Muscle of arm (tissue), 12 donors: ENCODE results near the gene PLA2G4E. TPM values are rescaled to one million over a fixed set of nuclear protein-coding genes. Genes with fewer than 3 reads are reported as not detected.

ENCODE experiments used
- DNase-seq: peaks from one replicate; pipeline ENCODE4 v3.0.0-alpha.2; 2013
- polyA plus RNA-seq, 12 donors: library from polyadenylated mRNA; unstranded; fragments of 120-200 nt; gene quantifications; one replicate each; pipeline ENCODE4 v1.2.1, GENCODE V29; 2013; ENCODE audit not compliant: insufficient read length in 12 of 12

PLA2G4E gene
- polyA plus RNA-seq, 12 donors = 0.68 to 3.5 (median 1.6) TPM; not detected in 2

DNA sequence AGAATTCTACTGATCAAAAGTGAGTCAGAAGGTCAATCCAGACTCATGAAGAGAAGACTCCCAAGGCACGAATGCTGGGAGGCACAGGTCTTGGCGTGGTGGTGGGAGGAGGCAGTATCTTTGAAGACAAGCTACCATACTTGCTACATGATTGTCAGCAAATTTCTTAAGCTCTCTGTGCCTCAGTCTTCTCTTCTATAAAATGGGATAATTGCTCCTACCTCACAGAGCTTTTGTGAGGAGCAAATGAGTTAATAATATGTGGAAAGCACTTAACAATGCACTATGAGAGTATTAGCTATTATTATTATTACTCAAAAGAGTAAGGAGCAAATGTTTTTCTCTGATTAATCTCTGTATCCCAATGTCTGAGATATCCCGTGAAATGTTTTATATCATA, 84.7 kb downstream of the PLA2G4E start:
- no peak for DNase-seq

DNA sequence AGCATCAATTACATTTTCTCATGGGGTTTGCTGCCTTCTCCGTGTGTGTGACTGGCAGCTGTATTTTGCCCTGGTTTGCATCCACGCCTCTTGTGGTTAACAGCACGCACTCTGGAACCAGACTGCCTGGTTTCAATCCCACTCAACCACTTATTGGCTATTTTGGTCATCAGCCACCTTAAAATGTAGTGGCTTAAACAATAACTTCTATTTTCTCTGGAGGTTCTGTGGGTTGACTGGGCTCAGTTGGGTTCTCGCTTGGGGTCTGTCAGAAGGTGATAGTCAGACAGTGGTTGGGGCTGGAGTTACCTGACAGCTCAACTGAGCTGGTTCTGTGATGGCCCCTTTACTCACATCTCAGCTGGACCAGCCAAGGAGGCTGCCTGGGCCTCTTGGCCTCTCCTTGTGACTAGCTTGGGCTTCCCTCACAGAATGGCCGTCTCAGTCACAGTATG, 85.2 kb downstream of the PLA2G4E start:
- no peak for DNase-seq

DNA sequence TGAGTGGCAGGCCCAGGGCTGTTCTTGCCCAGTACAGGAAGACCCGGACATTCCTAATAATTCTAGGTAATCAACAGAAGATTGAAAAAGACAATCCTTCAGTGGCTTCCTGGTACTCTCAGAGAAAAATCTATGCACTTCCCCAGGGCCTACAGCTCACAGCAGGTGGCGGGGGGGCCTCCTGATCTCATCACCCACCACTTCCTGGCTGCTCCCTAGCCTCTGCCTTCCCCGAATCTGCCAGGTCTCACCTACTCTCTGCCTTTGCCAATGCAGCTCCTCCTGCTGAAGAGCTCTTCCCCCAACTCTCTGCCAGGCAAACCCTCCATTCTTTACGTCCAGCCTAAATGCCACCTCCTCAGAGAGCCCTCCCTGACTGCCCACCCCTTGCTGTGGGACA, 86.0 kb downstream of the PLA2G4E start:
- DNase-seq = no peak

DNA sequence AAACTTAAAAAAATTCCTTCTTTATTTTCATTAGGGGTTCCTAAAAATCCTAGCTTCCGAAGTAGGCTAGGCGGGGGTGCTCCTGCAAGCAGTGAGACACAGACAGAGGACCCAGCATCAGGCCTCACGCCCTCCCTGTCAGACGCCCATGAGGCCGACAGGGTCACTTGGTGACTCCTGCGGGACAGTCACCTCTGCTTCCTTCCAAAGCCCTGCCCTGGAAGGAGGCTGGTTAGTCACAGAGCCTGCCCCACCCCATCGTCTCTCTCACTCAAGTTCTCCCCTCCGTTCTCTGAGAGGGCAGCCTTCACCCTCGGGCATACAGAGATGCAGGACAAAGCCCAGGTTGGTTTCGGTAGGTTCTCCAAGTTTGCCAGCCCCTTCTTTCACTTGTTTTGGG, 87.1 kb downstream of the PLA2G4E start:
- no peak for DNase-seq

GRCh38 chr15:41933326-41933725, 87.5 kb downstream of the PLA2G4E start:
- DNase-seq = no peak

GRCh38 chr15:41932511-41933289, 88.1 kb downstream of the PLA2G4E start:
- DNase-seq = no peak

GRCh38 chr15:41932101-41932500, 88.7 kb downstream of the PLA2G4E start:
- DNase-seq = no peak

Other genes with a start within 250 kb of the PLA2G4E start
- gene MAPKBP1, start 246.6 kb downstream of the PLA2G4E start, polyA plus RNA-seq = 10 to 100 TPM in 5 of 12 donors, 1 to 10 TPM in 6, not detected in 1; 5.8 to 28.6 (median 10.0) TPM
- gene JMJD7, start 192.9 kb downstream of the PLA2G4E start, polyA plus RNA-seq = 10 to 100 TPM in 3 of 12 donors, 1 to 10 TPM in 7, not detected in 2; 4.5 to 21.4 (median 8.6) TPM
- 10 to 100 TPM in 4 of 12 donors, 1 to 10 TPM in 7, not detected in 1; 2.8 to 78.6 (median 7.5) TPM for gene PLA2G4B, start 182.2 kb downstream of the PLA2G4E start, polyA plus RNA-seq
- 1 to 10 TPM in 11 of 12 donors, not detected in 1; 1.9 to 6.0 (median 4.2) TPM for gene SPTBN5, start 127.0 kb downstream of the PLA2G4E start, polyA plus RNA-seq
- 10 to 100 TPM in 11 of 12 donors, not detected in 1; 18.2 to 43.9 (median 30.3) TPM for gene EHD4, start 48.5 kb downstream of the PLA2G4E start, polyA plus RNA-seq
- gene PLA2G4D, start 73.5 kb upstream of the PLA2G4E start, polyA plus RNA-seq = under 1 TPM in 10 of 12 donors, not detected in 2; 0.05 to 0.56 (median 0.12) TPM
- 10 to 100 TPM in 1 of 12 donors, 1 to 10 TPM in 2, under 1 TPM in 6, not detected in 3; 0.05 to 15.3 (median 0.26) TPM for gene PLA2G4F, start 135.6 kb upstream of the PLA2G4E start, polyA plus RNA-seq
- gene VPS39, start 187.3 kb upstream of the PLA2G4E start, polyA plus RNA-seq = 10 to 100 TPM in 11 of 12 donors, not detected in 1; 38.4 to 69.2 (median 48.0) TPM